ENCODE measurements around the gene MED13.
"Not testable (repeated sequence)": the region's sequence is repeated elsewhere in the genome, so short reads cannot be mapped to it uniquely, and the experiment has no call there.

Gene MED13

DNA sequence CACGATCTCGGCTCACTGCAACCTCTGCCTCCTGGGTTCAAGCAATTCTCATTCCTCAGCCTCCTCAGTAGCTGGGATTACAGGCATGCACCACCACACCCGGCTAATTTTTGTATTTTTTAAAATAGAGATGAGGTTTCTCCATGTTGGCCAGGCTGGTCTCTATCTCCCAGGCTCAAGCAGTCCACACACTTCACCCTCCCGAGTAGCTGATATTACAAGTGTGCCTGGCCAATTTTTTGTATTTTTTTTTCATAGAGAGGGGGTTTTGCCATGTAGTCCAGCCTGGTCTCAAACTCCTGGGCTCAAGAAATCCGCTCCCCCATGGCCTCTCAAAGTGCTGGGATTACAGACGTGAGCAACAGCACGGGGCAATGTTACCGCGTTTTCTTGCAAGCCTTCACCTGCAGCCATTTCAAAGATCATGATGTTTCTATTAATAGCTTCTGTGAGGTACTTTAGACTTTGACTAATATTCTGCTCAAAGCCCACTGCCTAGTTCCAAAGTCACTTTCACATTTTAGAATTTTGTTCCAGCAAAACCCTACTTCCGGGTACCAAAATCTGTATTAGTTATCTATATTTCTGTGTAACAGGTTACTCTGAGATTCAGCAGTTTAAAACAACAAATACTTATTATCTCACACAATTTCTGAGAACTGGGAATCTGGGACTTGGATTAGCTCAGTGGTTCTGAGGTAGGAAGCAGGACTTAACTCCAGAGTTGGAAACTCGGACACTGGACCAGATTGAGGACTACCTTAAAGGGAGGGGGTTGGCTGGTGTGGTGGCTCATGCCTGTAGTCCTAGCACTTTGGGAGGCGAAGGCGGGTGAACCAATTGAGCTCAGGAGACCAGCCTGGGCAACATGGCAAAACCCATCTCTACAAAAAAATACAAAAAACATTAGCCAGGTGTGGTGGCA lies 12.0 kb upstream of the MED13 start:
- no peaks in the 10 kb centered on the region for H3K27me3 ChIP-seq (ENCODE audit: insufficient read depth, low read depth)
- no peak overlapping the region for H3K27ac ChIP-seq
- H3K9ac ChIP-seq = no peak overlapping the region
- no peaks in the 10 kb centered on the region for H4K20me1 ChIP-seq (ENCODE audit: insufficient read depth)
- H3K4me1 ChIP-seq (ENCODE audit: low read depth, poor library complexity, severe bottlenecking) = no peaks in the 10 kb centered on the region
- H3K4me2 ChIP-seq = no peak overlapping the region
- TF ChIP-seq, protein P1, sequence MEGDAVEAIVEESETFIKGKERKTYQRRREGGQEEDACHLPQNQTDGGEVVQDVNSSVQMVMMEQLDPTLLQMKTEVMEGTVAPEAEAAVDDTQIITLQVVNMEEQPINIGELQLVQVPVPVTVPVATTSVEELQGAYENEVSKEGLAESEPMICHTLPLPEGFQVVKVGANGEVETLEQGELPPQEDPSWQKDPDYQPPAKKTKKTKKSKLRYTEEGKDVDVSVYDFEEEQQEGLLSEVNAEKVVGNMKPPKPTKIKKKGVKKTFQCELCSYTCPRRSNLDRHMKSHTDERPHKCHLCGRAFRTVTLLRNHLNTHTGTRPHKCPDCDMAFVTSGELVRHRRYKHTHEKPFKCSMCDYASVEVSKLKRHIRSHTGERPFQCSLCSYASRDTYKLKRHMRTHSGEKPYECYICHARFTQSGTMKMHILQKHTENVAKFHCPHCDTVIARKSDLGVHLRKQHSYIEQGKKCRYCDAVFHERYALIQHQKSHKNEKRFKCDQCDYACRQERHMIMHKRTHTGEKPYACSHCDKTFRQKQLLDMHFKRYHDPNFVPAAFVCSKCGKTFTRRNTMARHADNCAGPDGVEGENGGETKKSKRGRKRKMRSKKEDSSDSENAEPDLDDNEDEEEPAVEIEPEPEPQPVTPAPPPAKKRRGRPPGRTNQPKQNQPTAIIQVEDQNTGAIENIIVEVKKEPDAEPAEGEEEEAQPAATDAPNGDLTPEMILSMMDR (conservative IDR thresholded peaks at IDR 0.05; ENCODE audit: low read depth, low read length) = no peak
- no peaks in the 10 kb centered on the region for H3K79me2 ChIP-seq (ENCODE audit: insufficient read depth, low read depth)
- H3K4me3 ChIP-seq (IDR thresholded peaks at IDR 0.05; ENCODE audit: insufficient read depth, low read depth, low read length) = no peak overlapping the region
- no peak overlapping the region for H2AFZ ChIP-seq (ENCODE audit: low read depth)
- H3K36me3 ChIP-seq (ENCODE audit: insufficient read depth) = no peaks in the 10 kb centered on the region

DNA sequence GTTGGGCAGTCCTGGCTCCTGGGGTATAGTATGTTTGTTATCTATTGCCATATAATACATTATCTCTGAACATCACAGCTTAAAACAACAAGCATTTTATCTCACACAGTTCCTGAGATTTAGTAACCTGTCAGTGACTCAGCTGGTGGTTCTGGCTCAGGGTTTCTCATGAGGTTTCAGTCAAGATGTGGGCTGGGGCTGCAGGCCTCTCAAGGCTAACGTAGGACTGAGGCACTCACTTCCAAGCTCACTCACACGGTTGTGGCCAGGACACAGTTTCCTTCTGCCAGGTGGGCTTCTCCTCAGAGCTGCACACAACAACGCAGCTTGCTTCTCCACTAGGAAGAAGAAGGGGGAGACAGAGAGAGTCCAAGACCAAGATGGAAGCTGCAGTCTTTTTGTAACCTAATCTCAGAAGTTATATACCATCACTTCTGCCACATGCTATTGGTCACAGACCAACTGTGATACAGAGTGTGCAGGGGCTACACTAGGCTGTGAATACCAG lies 10.3 kb upstream of the MED13 start:
- Histone ChIP-seq H2AFZ (ENCODE audit: low read depth) (no peak overlapping the region), H3K4me3 (IDR thresholded peaks at IDR 0.05; ENCODE audit: insufficient read depth, low read depth, low read length) (no peak overlapping the region)

DNA sequence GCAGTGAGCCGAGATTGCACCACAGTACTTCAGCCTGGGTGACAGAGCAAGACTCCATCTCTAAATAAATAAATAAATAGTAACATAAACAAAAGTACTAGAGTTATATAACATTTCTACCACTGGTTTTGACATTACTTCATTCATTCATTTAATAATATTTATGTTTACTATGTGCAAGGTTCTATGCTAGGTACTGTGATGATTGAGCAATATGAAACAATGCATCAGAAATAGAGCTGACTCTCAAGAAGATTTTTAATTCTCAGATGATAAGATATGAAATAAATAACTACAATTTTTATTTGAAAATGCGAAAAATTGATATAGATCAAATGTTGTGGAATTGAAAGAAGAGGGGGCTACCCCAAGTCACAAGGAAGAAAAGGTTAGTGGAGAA lies 8.9 kb upstream of the MED13 start:
- H3K9ac ChIP-seq = no peak overlapping the region
- H3K36me3 ChIP-seq (ENCODE audit: insufficient read depth) = no peaks in the 10 kb centered on the region
- H3K79me2 ChIP-seq (ENCODE audit: insufficient read depth, low read depth) = no peaks in the 10 kb centered on the region
- no peak overlapping the region for H3K27ac ChIP-seq
- no peak overlapping the region for H3K4me2 ChIP-seq
- H3K4me1 ChIP-seq (ENCODE audit: low read depth, poor library complexity, severe bottlenecking) = no peaks in the 10 kb centered on the region
- no peak overlapping the region for H2AFZ ChIP-seq (ENCODE audit: low read depth)
- no peaks in the 10 kb centered on the region for H4K20me1 ChIP-seq (ENCODE audit: insufficient read depth)
- H3K27me3 ChIP-seq (ENCODE audit: insufficient read depth, low read depth) = no peaks in the 10 kb centered on the region
- TF ChIP-seq, protein P1 (conservative IDR thresholded peaks at IDR 0.05; ENCODE audit: low read depth, low read length) = no peak
- no peak overlapping the region for H3K4me3 ChIP-seq (IDR thresholded peaks at IDR 0.05; ENCODE audit: insufficient read depth, low read depth, low read length)

More for the DNA sequence above, 10.3 kb upstream of the MED13 start:
- Histone ChIP-seq H3K9ac (no peak overlapping the region), H3K79me2 (ENCODE audit: insufficient read depth, low read depth) (no peaks in the 10 kb centered on the region), H4K20me1 (ENCODE audit: insufficient read depth) (no peaks in the 10 kb centered on the region), H3K4me2 (no peak overlapping the region), H3K27ac (no peak overlapping the region), H3K4me1 (ENCODE audit: low read depth, poor library complexity, severe bottlenecking) (no peaks in the 10 kb centered on the region), H3K27me3 (ENCODE audit: insufficient read depth, low read depth) (no peaks in the 10 kb centered on the region), H3K36me3 (ENCODE audit: insufficient read depth) (no peaks in the 10 kb centered on the region)
- TF ChIP-seq, protein P1 (conservative IDR thresholded peaks at IDR 0.05; ENCODE audit: low read depth, low read length) = no peak

DNA sequence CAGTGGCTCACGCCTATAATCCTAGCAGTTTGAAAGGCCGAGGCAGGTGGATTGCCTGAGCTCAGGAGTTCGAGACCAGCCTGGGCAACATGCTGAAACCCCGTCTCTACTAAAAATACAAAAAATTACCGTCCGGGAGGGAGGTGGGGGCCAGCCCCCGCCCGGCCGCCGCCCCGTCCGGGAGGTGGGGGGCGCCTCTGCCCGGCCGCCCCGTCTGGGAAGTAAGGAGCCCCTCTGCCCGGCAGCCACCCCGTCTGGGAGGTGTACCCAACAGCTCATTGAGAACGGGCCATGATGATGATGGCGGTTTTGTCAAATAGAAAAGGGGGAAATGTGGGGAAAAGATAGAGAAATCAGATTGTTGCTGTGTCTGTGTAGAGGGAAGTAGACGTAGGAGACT lies 7.8 kb upstream of the MED13 start:
- H4K20me1 ChIP-seq (ENCODE audit: insufficient read depth); H3K27ac ChIP-seq; H3K4me3 ChIP-seq (IDR thresholded peaks at IDR 0.05; ENCODE audit: insufficient read depth, low read depth, low read length); H3K4me1 ChIP-seq (ENCODE audit: low read depth, poor library complexity, severe bottlenecking); H3K27me3 ChIP-seq (ENCODE audit: insufficient read depth, low read depth); H3K36me3 ChIP-seq (ENCODE audit: insufficient read depth); H3K9ac ChIP-seq; H3K79me2 ChIP-seq (ENCODE audit: insufficient read depth, low read depth); H3K4me2 ChIP-seq; H2AFZ ChIP-seq (ENCODE audit: low read depth): not testable (repeated sequence)

DNA sequence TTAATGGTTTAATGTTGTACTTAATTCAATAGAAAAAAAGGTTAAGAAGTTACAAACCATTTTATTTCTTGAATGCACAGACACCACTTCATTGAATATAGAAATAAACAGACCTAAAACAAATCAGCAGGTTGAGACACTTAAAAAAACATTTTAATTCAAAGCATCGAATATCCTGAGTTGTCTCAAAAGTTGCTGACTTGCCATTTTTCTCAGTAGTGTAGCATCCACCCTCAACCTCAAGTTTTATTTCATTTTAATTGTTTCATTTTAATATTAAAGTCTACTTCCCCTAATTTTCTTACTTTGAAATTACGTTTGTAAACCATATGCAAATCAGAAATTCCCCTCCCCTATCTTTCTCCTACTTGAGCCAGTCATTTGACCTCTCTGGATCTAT lies 5.8 kb upstream of the MED13 start:
- Histone ChIP-seq H3K36me3 (ENCODE audit: insufficient read depth) (no peaks in the 10 kb centered on the region), H3K9ac (no peak overlapping the region), H2AFZ (ENCODE audit: low read depth) (no peak overlapping the region), H3K79me2 (ENCODE audit: insufficient read depth, low read depth) (no peaks in the 10 kb centered on the region), H3K4me2 (no peak overlapping the region), H4K20me1 (ENCODE audit: insufficient read depth) (no peaks in the 10 kb centered on the region), H3K27ac (no peak overlapping the region), H3K4me3 (IDR thresholded peaks at IDR 0.05; ENCODE audit: insufficient read depth, low read depth, low read length) (no peak overlapping the region), H3K4me1 (ENCODE audit: low read depth, poor library complexity, severe bottlenecking) (peaks cover 7% of the 10 kb centered on the region), H3K27me3 (ENCODE audit: insufficient read depth, low read depth) (no peaks in the 10 kb centered on the region)
- TF ChIP-seq, protein P1 (conservative IDR thresholded peaks at IDR 0.05; ENCODE audit: low read depth, low read length) = no peak

Data from KMS-11 (cell line).